T-helper 22 cell (primary cell): ENCODE measurements around the gene CELF4.

ENCODE experiments used
- DNase-seq: peaks from one replicate; pipeline ENCODE4 v3.0.0-alpha.2; 2020; ENCODE audit warnings: low read depth

Gene CELF4

DNA sequence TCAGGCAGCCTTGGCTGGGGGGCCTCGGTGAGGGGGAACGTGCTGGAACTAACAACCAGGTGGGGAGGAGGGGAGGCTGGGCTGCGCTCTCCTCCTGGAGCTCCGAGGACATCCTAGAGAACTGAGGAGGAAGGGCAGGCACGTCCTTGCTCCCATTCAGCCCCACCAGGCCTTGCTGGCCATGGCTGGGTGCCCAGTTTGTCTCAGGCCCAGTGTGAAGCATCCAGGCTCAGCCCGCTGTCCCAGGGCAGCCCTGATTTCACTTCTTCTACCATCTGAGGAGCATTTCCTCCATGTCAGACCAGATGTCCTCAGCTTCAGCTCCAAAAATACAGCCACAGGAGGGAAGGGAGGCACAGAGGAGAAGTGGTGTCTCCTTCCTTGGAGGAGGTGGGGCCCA, 125.4 kb downstream of the CELF4 start:
- no peak for DNase-seq

DNA sequence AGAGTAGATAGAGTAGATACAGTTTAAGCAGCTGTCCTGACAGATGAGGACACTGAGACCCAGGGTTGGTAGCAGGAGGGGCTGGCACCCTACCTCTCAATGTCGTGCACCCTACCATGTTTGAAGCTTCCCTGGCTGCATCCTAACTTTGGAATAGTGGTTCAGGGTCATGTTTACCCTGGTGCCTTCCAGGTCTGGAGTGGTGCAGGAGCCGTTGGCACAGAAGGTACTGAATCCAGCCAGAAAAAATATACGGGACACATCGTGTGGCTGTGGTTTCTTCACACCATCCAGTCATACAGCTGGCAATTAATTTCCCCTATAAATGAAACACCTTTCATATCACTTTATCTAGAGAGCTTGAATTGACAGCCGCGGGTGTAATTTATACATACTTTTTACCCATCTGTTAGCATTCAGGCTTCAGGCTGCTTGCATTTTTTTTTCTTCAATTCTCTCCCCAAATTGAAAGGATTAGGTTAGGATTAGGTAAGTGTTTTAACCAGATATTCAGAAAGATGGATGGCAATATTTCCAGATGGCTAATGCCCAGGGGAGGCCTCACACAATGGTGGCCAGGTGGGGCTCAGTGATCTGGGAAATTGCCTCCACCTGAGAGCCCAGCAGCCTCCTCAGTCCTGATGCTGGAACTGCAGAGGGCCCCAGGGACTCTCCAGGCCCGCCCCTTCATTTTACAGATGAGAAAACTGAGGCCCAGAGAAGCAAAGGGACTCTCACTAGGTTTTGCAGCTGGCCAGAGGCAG, 127.0 kb downstream of the CELF4 start:
- DNase-seq = no peak

DNA sequence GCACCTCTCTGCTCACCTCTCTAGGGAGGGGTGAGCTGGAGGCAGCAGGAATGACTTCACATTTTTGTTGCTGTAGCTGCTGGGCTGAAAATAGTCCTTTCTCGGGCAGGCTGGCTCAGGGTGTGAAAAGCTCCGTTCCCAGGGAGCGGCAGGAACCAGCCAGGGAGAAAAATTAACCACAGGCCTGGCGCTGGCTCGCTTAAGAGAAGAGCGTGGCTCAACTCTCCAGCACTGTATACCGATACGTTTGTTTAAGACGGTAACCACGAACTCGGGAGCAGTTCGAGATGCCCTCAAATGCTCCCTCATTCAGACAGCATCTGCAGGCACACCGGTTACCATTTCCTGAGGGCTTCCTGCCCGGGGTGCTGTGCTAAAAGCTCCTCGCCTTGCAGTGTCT, 129.6 kb downstream of the CELF4 start:
- no peak for DNase-seq

DNA sequence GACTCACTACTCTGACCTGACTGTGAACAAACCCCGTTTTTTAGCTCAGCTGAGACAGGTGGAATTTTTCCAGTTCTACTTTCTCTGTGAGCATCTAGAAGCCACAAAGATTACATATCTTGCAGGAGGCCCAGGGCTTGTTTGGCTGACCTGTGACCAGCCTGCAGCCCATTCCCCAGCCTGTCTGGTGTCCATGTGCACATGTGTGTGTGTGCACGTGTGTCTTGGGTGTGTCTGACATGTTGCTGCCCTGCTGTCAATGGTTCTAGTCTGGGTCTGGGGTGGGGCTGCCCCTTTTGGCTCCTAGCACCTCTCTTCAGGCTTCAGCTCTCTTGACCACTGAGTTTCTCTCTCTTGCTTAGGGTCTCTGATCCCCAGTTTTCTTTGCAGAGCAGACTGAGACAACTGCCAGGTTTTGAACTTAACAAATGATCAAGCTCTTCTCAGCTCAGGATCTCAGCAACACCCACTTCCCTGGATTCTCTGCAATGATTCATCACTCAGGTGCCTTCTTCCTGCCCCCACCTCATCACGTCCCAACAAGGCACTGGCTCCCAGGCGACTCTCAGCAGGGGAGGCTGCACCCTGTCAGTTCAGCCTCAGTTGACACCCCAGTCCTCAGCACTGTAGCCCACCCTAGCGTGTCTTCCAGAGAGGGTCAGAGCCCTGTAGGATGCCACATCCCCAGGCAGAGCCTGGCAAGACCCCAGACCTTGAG, 130.3 kb downstream of the CELF4 start:
- no peak for DNase-seq

DNA sequence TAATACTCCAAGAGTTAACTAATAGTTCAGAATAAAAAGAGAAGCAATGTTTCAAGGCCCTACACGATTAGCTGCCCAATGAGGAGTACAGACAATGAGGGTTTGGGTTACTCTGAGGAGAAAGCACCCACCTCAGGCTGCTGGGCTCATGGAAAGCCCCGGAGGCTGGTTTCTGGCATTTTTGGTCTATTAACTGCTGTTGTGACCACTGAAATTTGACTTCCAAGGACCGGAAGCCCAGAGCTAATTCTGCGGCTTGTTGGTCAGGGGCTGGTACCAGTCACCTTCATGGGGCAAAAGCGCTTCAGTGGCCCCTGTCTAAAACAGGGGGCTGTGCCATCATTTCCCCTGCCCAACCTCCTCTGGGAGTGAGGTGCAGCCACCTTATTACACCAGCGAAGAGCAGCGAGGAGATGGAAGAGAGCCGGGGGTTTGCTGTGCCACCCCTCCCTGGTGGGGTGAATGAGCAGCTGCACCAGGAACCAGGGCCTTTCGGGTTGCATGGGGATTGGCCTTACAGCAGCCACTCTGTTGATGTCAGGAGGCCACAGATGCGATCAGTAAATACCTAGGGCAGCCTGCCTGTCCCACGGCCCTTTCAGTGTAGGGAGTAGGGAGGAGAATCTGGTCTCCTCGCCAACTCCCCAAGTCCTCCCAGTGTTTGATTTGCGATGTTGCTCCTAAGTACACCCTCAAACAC, 131.3 kb downstream of the CELF4 start:
- no peak for DNase-seq

DNA sequence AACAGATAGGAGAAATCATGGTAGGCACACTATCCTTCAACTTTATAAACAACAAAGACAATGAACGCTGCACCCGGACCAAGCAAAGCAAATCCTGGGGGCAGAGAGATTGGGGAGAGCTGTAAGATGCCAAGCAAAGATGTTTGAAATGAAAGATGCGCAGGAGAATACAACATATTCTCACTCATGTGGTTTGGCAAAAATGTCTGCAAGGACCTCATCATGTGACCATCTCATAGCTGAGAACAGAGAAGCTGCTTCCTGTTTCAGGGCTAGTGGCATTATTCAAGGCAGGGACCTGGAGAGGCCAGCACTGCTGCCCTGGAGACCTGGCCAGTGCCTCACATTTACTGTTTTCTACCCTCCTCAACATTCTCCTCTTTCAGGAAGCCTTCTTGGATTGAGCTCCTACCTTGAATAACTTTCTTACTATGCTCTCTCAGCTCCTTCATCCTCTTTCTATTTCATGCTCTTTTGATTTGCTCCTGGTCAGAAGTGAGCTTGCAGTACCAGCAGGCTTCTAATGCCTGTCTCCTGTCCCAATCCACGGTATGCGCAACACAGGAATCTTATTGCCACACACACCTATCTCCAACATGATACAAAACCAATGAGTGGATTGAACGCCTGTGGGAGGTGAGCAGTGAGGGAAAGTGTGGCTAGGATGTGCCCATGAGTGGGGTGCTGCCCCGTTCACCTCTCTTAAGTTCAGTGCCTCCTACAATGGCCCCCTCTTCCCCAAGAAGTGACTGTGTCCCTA, 133.0 kb downstream of the CELF4 start:
- no peak for DNase-seq

DNA sequence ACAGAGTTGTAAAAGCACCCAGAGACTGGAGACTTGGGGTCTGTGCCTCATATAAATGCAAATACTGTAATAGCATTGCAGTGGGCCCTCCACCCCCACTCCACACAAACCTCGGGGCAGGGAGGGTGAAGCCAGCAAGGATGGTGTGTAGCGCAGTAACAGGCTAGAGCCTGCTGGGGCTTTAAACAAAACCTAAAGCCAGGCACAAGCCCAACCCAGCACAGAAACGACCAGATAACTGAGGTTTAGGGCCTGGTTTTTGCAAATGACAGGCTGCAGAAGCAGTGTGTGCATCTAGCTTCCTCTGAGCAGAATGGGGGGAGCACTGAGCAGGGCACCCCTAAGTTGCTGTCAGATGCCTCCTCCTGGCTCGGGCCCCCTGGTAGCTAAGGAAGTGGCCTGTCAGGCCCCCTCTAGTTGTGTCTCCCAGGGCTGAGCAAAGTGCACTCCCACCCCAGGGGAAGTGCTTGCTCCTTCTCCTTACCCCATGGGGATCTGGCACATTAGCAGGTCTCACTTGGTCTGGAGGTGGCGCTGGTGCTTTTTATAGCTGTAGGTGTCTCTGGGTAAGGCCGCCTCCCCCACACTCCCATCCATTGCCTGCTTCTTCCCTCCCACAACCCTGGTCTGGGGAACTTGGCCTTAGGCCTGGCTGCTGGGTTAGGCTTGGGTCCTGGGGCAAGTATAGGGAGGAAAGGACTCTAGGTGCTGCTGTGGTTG, 135.1 kb downstream of the CELF4 start:
- DNase-seq = no peak

DNA sequence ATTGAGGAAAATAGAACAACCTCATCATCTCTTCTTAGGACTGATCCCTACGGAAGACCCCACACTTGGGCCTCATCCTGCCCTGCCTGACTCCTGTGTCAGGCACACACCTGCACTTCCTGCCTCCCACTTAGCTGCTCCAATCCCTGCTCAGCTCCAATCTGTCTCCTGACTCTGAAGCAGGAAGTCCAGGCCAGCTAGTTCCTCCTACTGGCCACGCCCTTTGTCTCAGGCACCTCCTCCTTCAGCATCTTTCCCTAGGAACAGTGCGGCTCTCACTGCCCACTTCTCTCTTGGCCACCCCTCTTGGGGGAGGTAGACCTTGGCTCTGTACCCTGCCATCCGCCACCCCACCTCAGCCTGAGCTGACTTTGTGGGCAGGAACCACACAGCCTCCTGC, 135.8 kb downstream of the CELF4 start:
- DNase-seq = no peak

DNA sequence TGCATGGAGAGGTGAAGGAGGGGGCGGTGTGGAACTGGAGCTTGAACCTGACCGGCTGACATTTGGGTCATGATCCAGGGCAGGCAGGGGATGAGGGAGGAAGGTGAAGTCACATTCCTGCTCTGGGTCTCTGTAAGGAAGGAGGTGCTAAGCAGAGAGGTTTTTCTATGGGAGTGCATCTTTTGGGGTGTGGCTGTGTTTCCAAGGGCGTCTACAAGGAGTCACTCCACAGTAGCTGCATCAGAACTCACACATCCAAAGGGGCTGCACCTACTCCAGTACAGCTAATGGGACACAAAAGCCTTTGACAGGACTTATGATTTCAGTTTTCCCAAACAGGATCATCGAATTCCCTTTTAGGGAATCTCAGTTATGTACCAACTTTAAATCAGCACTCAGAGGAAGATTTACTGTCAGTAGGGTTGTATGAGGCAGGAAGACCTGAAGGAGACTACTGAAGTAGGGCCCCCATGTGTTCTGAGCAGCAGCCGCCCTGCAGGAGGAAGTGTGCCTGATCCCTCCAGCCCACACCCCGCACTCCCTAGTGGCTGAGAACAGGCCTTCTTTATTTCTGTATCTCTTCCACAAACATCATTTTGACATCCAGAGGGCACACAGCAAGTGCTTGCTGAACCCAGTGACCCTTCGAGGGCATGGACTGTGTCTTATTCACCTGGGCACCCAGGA, 137.2 kb downstream of the CELF4 start:
- DNase-seq = no peak

DNA sequence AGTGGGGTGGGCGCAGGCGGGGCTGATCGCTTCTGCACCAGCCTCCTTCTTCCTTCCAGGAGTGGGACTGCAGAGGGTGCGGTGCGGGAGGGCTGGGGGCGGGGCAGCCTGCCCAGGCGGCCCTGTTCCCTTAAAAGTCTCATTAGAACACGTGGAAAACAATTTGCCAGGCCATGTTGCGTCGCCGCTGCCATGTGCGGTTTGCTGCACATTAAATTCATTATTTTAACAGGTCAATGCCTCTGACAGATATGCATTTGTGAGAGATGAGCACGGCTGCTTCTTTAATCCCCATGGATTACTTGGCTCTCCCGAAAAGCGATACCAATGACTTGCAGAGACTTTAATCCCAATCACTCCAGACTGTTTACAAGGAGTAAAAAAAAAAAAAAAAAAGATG, 139.0 kb downstream of the CELF4 start:
- no peak for DNase-seq

DNA sequence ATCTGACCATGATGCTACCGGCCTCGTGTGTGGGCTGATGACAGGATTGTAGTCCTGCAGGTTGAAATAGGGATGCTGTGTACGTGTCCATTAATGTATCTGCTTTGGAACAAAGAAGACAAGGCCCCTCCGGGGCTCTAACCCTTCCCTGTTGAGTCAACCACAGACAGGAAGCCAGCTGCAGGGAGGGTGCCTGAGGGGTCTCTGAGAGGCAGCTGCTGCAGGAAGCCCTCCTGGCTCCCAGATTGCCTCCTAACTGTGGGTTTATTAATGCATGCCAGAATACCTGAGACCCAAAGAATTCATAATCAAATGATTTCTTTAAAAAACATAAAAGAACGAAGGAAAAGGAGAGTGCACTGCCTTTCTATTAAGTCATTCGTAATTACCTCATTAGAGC, 140.4 kb downstream of the CELF4 start:
- DNase-seq = no peak

DNA sequence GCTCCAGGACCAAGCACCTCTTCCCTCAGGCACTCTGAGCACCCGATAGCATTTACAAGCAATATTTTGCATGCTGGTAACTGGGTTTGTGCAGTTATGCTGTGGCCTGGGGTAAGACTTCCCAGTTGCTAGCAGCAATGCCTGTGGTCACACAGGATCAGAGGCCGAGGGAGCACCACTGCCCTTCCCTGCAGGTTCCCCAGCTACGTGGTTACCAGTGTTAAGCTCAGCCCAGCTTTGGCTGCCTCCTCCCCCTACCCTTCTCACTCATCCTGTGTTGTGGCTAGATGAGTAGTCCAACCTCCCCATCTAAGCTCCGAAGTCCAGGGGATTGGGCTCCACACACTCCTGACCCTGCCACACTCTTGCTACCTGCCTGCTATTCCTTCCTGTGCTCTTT, 141.1 kb downstream of the CELF4 start:
- DNase-seq = no peak

DNA sequence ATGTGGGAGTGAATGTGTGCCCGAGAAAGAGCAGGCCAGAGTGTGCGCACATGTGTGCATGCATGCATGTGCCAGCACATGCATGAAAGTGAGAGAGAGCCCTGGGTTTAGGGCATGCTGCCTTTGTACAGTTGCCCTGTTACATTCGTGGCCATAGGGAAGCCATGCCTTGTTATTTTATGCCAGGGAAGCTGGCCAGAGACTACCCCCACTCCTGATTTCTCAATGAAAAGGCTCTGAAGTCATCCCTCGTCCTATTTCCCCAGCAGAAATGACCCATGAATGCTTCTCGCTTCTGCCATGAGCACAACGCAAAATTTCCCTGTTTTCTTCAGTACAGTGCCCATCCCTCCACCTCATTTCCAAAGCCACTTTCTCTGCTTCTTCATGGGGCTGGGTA, 143.0 kb downstream of the CELF4 start:
- no peak for DNase-seq

DNA sequence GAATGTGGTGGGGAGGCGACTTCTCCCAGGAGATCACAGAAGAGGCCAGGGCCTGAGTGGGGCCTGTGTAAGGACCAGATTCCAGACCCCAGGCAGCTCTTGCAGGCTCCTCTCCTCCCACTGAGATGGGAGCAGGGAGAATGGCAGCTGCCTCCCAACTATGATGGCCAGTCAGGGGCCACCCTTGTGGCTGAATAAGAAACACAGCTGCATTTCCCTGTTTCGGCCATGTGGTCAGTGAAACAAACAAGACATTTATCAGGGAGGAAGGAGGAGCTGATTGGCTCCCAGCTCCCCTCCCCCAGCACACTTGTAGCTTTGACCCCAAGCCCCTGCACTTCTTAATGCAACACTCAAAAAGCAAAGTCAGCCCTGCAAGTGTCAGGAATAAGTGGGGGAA, 143.5 kb downstream of the CELF4 start:
- no peak for DNase-seq

DNA sequence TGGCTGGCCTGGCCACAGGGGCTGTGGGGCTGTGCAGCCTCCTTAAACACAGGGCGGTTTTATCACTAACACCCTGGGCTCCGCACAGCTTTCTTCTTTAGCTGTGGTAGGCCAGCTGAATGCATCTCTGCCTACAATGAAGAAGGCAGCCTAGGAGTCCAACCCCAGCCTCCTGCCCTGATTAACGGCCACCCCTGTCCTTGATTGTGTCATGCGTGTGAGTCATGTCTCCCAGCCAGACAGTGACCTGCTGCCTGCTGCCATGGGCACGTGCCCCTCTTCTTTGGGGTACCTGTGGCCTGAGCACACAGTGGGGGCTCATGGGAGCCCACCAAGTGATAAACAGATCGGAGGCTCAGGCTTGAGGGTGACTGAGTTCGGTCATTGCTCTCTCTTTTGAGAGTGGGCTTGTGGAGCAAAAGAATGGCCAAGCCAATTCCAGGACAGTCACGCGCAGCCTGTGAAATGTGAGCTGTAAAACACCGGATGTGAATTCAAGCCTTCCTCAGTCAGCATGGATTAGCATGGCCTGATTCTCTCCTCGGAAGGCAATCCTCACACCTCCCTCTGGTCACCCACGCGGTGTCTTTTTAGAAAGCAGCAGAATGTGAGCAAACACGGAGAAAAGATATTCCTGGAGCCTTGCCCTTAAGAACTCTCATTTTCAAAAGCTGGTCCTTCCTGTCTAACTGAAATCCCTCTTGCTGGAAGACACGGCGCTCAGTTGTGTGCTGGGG, 144.1 kb downstream of the CELF4 start:
- no peak for DNase-seq

DNA sequence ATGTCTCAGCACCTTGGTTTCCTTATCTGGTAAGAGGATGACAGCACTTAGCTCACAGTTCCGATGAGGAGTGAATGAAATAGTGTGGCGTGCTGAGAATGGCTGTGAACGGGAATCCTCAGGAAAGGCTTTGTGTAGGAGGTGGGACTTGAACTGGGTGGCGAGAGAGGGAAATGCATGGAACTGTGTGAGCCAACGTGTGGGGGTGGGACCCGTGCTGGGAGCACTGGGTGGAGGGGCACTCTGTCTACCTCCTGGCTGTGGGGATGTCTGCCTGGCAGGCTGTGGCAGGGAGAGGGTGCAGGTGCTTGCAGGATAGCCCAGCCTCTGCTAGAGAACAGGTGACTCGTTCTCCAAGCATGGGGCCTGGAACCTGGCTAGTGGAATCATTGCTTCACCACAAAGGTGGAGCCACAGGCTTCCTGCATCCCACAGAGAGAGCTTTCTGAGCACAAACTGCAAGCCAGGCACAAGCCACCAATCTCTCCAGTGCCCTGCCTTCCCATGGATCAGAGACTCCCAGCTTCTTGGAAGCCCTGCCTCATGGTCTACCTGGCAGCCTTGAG, 145.2 kb downstream of the CELF4 start:
- DNase-seq = no peak

DNA sequence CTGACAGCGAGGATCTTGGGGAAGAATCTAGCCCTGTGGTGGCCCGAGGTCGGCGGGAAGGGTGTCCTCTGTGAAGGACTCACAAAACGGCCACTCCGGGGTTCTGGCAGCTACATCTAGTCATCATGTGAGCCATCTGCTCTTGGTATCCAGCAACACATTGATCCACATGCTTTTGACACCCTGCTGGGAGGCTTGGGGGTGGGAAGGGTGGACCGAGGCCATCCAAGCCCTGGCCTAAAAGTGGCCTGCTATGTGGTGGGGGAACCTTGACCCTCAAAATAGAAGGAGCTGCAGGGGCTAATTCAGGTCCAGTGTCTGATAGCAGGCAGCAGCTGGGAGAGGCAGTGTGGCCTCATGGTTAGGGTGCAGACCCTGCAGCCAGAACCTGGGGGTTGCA, 145.7 kb downstream of the CELF4 start:
- no peak for DNase-seq

DNA sequence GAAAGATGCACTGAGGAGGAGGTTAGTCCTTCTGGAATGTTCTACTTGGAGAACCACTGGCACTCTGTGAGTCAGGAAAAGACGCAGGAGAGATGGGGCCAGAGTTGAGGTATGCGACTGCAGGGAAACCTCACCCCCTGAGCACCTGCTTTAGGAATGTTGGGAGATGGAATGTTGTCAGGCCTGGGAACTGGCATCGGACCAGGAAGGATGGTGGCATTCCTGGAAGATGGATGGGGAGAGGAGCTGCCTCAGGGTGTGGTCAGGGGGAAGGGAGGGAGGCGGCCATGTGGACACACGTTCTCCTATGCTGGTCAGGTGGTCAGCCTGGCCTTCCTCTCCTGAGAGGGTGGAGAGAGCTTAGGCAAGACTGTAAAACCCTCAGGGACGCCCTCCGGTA, 146.3 kb downstream of the CELF4 start:
- no peak for DNase-seq

DNA sequence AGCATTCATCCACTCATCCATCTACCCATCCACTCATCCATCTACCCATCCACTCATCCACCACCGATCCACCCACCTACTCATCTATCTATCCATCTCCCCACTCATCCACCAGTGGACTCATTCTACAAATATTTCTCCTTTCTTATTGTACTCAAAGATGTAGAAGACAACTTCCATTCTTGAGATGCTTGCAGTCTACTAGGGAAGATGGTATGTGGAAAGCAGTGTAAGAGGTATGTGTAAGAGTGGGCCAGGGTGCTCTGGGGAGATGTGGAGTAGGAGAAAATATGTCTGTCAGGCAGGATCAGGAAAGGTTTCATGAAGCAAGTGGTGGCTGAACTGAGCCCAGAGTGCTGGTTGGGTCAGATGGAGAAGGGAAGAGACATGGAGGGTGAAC, 150.8 kb downstream of the CELF4 start:
- DNase-seq = no peak

DNA sequence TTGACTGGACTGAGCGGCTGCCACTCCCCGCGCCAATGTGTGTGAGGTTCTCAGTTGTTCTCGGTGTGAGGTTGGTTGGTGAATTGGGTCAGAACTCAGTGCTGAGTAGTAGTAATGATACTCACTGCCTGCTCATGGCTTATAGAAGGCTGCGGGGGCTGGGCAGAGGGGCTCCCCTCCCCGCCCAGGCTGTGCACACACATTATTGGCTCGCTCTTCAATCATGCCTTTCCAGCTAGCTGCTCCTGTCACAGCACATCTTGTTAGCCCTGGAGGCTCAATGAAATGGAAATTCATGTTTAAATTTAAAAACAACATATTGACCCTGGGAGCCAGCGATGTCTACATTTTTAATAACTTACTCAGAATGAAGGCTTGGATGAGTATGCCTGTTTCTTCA, 152.8 kb downstream of the CELF4 start:
- DNase-seq = no peak
